Activated CD4-positive, alpha-beta T cell treated with anti-CD3 and anti-CD28 coated beads, Interleukin-2, amount 50 U/mL, for 16 hours (primary cell): Measurements from ENCODE around the gene FAM53C.
"Not testable (repeated sequence)": the region's sequence is repeated elsewhere in the genome, so short reads cannot be mapped to it uniquely, and the experiment has no call there.

Experiments used
- DNase-seq: peaks from one replicate; pipeline ENCODE4 v3.0.0-alpha.2; 2020

The FAM53C gene

DNA sequence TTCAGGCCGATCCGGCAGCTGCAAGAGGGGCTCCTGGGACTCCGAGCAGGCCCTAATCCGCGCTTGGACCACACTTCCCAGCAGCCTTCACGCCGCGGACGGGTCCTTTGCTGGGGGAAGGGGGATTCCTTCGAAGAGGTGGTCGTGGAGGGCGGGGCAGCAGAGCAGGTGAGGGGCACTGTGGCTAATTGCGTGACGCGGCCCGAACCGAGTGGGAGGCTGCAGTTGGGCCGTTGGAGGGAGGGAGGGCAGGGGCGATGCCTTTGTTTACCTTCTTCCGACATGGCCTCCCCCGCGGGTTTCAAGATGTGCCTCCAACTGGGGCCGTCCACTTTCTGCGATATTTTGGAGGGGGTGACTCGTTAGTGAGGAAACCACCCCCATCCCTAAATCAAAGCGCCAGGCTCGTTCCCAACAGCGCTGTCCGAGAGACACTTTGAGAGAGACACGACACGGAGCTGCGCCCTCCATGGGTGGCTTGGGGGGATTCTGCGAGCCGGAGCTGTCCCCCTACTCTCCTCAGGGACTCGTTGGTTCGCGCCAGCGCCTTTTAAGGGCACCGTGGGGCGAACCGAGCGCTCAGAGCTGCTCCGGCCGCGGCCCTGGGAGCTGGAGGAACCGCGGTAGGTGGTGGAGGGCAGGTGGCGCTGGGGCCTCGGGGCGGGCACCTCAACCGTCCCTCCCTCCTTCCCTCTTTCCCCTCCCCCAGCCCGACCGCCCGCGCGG, at the start of gene FAM53C:
Gene FAM53C, plus strand, starts transcription at position 582 of the 726 bp plus-strand sequence. CDS start 3,070 bp downstream, outside the sequence.
- DNase-seq: peak; percentile 93

- no peak for DNase-seq
Observed at GRCh38 chr5:138289296-138289695, 48.8 kb upstream of the FAM53C start.

- DNase-seq: no peak
Observed at GRCh38 chr5:138303372-138303771, 34.7 kb upstream of the FAM53C start.

GRCh38 chr5:138305797-138306196, 32.3 kb upstream of the FAM53C start:
- no peak for DNase-seq

DNA sequence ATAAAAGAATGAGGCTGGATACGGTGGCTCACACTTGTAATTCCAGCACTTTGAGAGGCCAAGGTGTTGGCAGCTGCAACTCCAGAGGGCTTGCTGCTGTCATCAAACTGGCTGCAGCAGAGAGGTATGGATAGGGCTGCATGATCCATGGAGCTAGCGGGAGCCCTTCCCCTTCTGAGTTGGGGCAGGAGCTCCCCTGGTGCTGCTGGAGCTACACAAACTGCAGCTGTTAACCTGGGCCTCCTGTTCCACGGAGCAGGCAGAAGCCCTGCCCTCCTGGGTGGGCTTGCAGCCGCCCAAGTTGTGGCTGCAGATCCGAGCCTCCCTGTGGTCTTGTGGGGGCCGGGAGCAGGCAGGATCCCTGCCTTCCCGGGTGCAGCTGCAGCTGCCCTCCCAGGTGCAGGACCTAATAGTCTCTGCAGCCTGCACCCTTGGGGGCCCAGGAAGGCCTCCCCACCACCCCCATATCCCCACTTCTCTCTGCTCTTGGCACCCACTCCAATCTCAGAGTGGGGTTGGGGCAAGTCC, 22.3 kb upstream of the FAM53C start:
- DNase-seq: no peak

- no peak for DNase-seq
Observed at GRCh38 chr5:138316355-138316754, 21.7 kb upstream of the FAM53C start.

GRCh38 chr5:138318211-138318610, 19.9 kb upstream of the FAM53C start:
- not testable (repeated sequence) for DNase-seq

GRCh38 chr5:138330813-138331448, 7.1 kb upstream of the FAM53C start:
- DNase-seq: no peak

GRCh38 chr5:138331449-138332368, 6.4 kb upstream of the FAM53C start, which contains the start of gene CDC25C:
Gene CDC25C, minus strand, starts transcription at chr5:138331804. Its CDS starts 624 bp downstream, at chr5:138331180.
- DNase-seq: peak; percentile 98

DNA sequence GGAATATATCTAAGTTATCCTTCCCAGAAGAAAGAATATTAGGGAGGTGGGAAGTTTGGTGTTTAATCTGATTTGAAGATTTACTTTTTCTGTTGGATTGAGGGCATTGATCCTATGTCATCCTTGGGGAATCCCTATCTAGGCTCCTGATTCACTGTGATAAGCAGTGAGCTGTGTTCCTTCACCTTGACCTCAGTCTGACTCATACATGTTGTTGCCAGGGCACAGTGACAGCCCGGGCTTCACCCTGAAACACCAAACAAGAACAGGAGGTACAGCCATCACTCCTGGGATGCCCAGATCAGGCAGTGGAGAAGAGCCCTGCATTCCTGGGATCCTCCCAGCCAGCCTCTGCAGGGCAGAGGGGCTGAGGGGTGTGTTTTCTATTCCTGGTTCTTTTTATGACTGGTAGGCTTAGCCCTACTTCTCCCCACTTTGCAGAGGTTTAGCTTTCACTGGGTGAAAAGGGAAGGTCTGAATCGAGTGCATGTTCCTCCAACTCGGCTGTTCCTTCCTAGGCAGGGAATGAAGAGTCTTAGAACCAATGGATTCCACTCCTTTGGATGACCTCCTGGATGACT, 3.1 kb upstream of the FAM53C start:
- peak; percentile 10 for DNase-seq

- DNase-seq: no peak
Observed at GRCh38 chr5:138336952-138337684, 948 bp upstream of the FAM53C start.

GRCh38 chr5:138338411-138339090, 485 bp downstream of the FAM53C start:
- DNase-seq: peak; percentile 4

- peak; percentile 6 for DNase-seq
Observed at GRCh38 chr5:138339091-138339456, 1.0 kb downstream of the FAM53C start.

DNA sequence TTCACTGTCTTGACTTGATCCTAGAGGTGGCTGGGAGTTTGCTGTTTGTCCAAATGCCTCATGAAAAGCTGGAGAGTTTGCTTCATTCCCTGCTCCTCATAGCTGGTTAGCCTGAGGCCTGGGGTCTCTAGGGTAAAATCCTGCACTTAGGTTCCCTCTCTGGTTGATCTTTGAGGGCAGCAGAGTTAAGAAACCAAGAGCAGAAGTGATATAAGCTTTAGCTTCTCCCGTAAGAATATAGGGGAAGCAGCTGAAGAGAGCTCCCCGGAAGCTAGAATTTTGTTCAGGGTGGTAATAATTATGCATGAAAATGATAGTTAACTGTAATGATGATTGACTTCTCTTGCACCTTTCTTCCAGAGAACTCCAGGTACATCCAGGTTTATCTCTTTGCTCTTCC, 1.4 kb downstream of the FAM53C start:
- no peak for DNase-seq

DNA sequence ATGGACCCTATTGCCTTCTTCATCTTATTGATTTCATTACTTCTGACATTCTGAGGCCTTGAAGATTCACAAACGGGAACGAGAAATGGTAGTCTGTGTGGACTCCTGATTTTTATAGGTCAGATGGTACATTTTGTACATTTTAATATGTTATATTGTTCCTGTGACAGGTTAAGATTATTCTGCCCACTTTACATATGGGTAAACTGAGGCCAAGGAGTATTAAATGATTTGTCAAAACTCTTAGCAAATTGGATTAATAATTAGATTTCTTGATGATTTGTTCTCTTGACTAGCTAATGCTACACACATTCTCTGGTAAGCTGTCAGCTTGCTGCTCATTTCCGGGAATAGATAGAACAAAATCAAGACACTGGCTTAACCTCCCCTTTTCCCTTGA, 1.9 kb downstream of the FAM53C start:
- DNase-seq: no peak

- no peak for DNase-seq
Observed at GRCh38 chr5:138344887-138345622, 7.0 kb downstream of the FAM53C start.

DNA sequence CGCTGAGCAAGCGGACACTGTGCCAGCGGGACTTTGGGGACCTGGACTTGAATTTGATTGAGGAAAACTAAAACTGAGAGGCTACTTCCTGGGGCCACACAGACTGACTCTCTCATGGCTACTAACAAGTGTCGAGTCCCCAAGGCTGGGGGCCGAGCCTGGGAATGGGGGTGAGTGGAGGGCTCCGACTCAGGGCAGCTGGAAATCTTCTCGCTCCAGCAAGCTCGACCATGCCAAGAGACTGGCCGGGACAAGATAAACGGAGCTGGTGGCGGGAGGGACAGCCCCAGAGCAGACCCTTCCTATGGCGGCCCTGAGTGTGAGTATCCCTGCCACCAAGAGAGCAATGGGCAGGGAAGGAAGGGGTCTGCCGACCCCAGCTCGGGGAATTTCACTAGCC, 8.8 kb downstream of the FAM53C start:
- DNase-seq: no peak

- DNase-seq: no peak
Observed at GRCh38 chr5:138349852-138350562, 11.9 kb downstream of the FAM53C start.

DNA sequence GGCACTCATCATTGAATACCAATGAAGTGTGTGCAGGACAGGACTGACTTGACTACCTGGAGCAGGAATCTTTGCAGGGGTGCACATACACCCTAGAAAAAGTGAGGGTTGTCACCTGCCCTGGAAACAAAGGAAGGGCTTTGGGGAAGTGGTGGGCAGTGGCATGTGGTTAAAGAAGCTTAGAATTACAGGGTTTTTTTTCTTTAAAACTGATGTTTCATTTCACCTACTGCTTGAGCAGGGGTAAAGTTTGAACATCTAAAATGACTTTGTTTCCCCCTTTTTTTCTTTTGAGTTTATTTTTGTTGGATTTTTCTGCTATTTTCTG, 12.5 kb downstream of the FAM53C start:
- no peak for DNase-seq

DNA sequence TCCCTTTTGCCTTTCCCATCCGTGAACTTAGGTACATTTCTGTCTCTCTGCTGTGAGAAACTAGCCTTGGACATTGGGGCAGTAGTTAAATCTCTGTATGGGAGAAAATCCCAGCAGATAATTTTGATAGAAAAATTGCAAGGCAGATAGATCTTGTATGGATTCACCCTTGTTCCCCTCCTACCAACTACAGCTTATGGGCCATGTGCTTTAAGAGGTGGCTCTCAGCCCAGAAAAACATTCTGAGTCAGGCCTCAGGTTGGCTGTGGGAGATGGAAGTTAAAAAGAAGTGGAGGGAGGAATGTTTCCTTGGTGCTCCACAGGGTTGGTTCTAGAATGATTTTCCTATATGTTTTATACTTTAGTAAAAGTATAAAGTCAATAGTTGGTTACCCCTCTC, 13.0 kb downstream of the FAM53C start:
- no peak for DNase-seq
